AG20443 (cell line): ENCODE results near the gene SET.

Experiments
- DNase-seq: peaks from one replicate; pipeline ENCODE4 v3.0.0; 2012; ENCODE audit warnings: low spot score, mixed read lengths

SET gene

DNA sequence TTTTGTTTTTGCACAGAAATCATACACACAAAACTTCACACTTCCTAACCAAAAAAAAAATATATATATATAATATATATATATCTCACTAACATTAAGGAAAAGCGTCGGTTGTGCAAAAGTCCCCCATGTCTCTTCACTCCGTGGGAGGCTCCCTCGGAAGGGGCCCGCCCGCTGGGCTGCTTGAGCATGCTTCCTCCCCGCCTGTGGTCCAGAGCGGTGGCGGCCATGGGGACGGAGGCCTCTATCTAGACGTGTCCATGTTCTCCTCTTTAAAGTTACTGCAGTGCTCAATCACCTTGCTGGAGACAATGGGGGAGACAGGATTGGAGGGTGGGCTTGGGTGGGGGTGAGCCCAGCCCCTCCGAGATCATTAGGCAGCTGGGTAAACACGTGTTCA, 42.1 kb downstream of the SET start:
- DNase-seq, result no peak

- no peak for DNase-seq
Measured at GRCh38 chr9:128731691-128732090, 42.7 kb downstream of the SET start.

- DNase-seq, result no peak
Measured at GRCh38 chr9:128732576-128732975, 43.6 kb downstream of the SET start.

GRCh38 chr9:128733256-128733655, 44.2 kb downstream of the SET start:
- DNase-seq, result peak; percentile 73

DNA sequence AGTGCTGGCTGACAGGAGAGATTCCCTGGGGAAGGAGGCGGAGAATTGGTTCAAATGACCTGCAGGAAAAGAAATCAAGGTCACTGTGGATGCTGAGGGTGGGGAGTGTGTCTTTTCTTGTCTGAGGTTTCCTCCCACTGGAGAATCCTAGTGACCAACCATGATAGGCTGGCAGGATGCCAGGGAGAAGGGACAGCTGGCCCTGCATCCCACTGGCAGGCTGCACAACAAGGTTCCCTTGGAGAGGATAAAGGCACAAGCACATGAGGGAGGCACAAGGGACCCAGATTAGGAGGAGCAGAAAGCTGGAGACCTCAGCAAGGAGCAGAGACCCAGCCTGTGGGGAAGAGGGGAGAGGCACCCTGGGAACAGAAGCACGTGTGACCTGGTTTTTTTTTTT, 46.4 kb downstream of the SET start:
- DNase-seq, result no peak

DNA sequence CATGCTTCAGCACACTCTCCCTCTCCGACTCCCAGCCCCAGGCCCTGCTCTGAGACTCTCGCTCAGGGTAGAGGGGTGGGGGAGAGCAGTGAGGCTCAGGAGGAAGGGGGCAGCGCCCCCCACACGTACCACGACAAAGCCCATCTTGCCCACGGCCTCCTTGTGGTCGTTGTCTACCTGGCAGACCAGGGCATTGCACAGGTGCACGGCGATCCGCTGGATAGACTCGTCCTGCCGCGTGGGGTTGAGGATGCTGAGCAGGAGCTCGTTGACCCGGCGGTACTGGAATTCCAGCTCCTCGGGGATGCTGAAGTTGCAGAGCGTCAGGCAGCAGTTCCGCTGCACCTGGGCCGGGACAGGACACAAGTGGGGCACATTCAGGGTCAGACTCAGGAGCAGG, 53.4 kb downstream of the SET start:
- DNase-seq, result no peak

- no peak for DNase-seq
Measured at GRCh38 chr9:128743421-128743820, 54.4 kb downstream of the SET start.
